G401.6 (cell line): ENCODE measurements around the gene CCDC146.

Experiments used
- FAIRE-seq: peaks from 2 replicates; lab custom pipeline; 2012; peaks lifted over from hg19 to GRCh38; lab: Jason Lieb, UNC

The CCDC146 gene

GRCh38 chr7:77293046-77293445 is 170.6 kb downstream of the CCDC146 start:
- no peak for FAIRE-seq

GRCh38 chr7:77295549-77295948 is 173.1 kb downstream of the CCDC146 start:
- FAIRE-seq, result no peak

- FAIRE-seq, result no peak
Observed at GRCh38 chr7:77306231-77307067, 184.0 kb downstream of the CCDC146 start.

GRCh38 chr7:77308792-77309191 is 186.4 kb downstream of the CCDC146 start:
- FAIRE-seq, result no peak

GRCh38 chr7:77309714-77310220 is 187.4 kb downstream of the CCDC146 start:
- no peak for FAIRE-seq

GRCh38 chr7:77310982-77311381 is 188.6 kb downstream of the CCDC146 start:
- FAIRE-seq, result no peak

GRCh38 chr7:77313085-77313484 is 190.7 kb downstream of the CCDC146 start:
- no peak for FAIRE-seq

GRCh38 chr7:77313876-77314480 is 191.6 kb downstream of the CCDC146 start:
- FAIRE-seq, result no peak

GRCh38 chr7:77315182-77315591 is 192.8 kb downstream of the CCDC146 start:
- no peak for FAIRE-seq

GRCh38 chr7:77316219-77316978 is 194.0 kb downstream of the CCDC146 start:
- no peak for FAIRE-seq

- FAIRE-seq, result no peak
Observed at GRCh38 chr7:77318019-77318418, 195.6 kb downstream of the CCDC146 start.

- no peak for FAIRE-seq
Observed at GRCh38 chr7:77320137-77320536, 197.7 kb downstream of the CCDC146 start.

GRCh38 chr7:77320714-77321113 is 198.3 kb downstream of the CCDC146 start:
- FAIRE-seq, result no peak

GRCh38 chr7:77321300-77321699 is 198.9 kb downstream of the CCDC146 start:
- no peak for FAIRE-seq

GRCh38 chr7:77326131-77326530 is 203.7 kb downstream of the CCDC146 start:
- no peak for FAIRE-seq

- FAIRE-seq, result no peak
Observed at GRCh38 chr7:77327067-77327931, 204.9 kb downstream of the CCDC146 start.

- no peak for FAIRE-seq
Observed at GRCh38 chr7:77327932-77328628, 205.7 kb downstream of the CCDC146 start.

GRCh38 chr7:77328669-77329068 is 206.3 kb downstream of the CCDC146 start:
- no peak for FAIRE-seq

- FAIRE-seq, result no peak
Observed at GRCh38 chr7:77329466-77330168, 207.2 kb downstream of the CCDC146 start.

GRCh38 chr7:77330169-77330882 is 207.9 kb downstream of the CCDC146 start:
- no peak for FAIRE-seq
